NCI-H82 treated with DMSO at 0.1 percent for 48 hours (cell line): ENCODE results near the gene GRIN3A.
"Not testable (repeated sequence)": the region's sequence is repeated elsewhere in the genome, so short reads cannot be mapped to it uniquely, and the experiment has no call there.

Experiments used
- DNase-seq: peaks from one replicate; lab custom pipeline; 2025; ENCODE audit not compliant: unreplicated experiment; lab: John Stamatoyannopoulos, UW

Gene GRIN3A

GRCh38 chr9:101738566-101739183, at the start of gene GRIN3A:
Gene GRIN3A (minus strand): TSS chr9:101738647. CDS start chr9:101737979, 668 bp downstream.
- no peak for DNase-seq

GRCh38 chr9:101787891-101788290, 49.4 kb upstream of the GRIN3A start:
- DNase-seq = no peak

DNA sequence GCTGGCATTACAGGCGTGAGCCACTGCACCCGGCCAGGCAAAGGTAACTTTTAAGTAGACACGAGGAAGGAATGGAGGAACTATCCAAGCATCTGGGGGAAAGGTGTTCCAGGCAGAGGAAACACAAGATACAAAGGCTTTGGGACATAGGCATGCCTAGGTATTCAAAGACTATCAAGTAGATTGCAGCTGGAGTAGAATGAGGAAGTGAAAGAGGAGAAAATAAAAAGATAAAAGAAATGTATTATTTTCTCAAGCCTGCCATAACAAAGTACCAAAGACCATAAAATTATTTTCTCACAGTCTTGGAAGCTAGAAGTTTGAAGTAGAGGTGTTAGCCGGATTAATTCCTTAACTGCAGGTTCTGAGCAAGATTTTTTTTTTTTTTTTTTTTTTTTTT, 39.9 kb upstream of the GRIN3A start:
- no peak for DNase-seq

- no peak for DNase-seq
Observed at GRCh38 chr9:101764472-101764871, 26.0 kb upstream of the GRIN3A start.

DNA sequence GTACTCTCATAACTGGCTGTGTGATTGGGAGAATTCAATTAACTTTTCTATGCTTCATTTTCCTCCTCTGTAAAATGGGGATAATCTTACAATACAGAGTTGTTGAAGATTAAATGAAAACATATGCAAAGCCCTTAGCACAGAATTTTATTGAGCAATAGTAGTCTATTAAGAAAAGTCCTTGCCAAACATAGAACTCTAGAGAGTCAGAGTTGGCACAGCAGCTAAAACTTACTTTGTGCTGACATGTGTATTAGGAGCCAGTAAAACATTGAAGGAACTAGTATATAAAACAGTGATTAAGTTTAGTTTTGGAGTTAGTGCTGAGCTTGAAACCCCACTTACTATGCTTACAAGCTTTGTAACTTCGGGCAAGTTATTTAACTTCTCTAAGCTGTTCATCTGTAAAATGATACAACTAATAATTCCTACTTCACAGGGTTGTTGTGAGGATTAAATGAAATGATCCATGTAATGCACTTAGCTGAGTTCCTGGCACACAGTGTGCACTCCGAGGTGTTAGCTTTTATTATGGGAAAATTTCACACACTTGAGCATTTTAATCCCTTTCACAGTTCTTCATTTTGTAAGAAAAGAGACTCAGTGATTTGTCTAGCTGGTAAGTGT, 20.0 kb upstream of the GRIN3A start:
- no peak for DNase-seq

DNA sequence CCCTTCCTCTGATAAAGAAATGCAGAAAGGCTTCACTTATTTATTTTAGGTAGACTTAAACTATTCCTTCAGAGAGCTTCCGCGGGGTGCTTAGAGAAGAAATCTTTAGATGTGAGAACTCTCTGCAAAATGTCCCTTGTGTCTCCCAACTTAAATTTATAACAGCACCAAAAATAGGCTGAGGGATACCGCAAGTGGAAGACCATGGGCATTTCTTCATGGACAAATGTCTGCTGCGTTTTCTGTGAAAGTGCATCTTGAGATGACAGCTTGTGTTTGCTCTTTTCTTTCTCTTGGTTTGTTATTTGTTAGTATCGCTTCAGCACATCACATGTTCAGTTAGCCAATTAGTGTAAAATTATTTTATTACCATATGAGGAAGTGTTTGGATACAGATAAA, 15.3 kb upstream of the GRIN3A start:
- DNase-seq = no peak

GRCh38 chr9:101751895-101752294, 13.4 kb upstream of the GRIN3A start:
- no peak for DNase-seq

GRCh38 chr9:101739311-101739710, 864 bp upstream of the GRIN3A start:
- no peak for DNase-seq

DNA sequence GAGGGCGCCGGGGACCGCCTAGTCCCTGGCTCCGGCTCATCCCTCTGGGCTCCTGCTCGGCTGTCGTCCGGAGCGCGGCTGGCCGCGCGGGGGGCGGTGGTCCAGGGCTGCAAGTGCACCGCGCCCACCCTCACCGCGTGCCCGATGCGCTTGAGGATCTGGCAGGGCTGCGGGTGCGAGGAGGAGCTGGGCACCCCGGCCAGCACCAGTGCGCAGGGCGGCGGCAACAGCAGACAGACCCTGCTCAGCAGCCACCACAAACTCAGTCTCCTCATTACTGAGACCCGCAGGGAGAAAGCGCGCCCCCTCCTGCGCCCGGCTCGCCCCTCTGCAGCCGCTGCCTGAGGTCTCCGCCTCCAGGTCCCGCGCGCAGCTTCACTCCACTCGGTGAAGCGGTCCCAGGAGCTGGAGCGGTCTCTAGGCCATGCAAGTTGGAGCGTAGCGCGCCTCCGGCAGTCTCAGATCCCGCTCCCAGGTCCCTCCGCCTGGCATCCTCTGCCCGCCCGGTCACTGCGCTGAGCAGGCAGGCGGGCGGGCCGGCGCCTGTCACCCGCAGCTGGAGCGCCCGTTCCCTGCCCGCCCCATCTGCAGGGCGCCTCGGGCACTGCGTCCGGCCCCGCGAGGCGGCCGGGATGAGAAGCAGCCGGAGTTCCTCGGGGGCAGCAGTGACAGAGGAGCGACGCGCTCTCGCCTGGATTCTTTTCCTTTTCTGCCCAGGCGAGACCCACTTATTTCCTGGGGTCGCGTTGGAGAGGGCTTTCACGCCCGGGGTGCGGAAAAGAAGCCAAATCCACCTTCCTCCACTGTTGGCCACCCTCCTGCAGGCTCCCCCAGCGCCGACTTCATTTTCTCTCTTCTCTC, 512 bp downstream of the GRIN3A start:
- no peak for DNase-seq

GRCh38 chr9:101737165-101737704, 1.2 kb downstream of the GRIN3A start:
- no peak for DNase-seq

DNA sequence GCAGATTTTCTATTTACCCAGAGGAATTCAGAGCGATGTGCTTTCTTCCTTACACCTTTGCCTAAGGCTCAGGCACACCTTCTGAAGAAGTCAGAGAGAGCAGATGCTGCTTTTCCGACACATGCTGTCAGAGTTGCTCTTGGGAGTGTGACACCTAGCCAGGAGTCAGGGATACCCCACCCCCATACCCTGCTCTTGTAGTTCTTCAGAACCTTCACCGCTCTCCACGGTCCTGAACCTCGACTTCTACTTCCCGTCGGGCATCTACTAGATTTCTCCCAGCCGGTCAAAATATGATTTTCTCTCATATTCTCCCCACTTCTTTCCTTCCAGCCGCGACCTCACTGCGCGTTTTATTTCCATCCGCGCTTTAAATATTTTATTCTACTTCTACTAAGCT, 1.7 kb downstream of the GRIN3A start:
- DNase-seq = no peak

- no peak for DNase-seq
Observed at GRCh38 chr9:101731429-101731828, 7.0 kb downstream of the GRIN3A start.

- no peak for DNase-seq
Observed at GRCh38 chr9:101727612-101728524, 10.6 kb downstream of the GRIN3A start.

DNA sequence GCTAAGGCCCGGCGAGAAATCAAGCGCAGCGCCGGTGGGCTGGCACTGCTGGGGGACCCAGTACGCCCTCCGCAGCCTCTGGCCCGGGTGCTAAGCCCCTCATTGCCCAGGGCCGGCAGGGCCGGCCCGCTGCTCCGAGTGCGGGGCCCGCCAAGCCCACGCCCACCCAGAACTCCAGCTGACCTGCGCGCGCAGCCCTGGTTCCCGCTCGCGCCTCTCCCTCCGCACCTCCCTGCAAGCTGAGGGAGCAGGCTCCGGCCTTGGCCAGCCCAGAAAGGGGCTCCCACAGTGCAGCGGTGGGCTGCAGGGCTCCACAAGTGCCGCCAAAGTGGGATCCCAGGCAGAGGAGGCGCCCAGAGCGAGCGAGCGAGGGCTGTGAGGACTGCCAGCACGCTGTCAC, 14.2 kb downstream of the GRIN3A start:
- DNase-seq = not testable (repeated sequence)

GRCh38 chr9:101718192-101718591, 20.3 kb downstream of the GRIN3A start:
- no peak for DNase-seq

DNA sequence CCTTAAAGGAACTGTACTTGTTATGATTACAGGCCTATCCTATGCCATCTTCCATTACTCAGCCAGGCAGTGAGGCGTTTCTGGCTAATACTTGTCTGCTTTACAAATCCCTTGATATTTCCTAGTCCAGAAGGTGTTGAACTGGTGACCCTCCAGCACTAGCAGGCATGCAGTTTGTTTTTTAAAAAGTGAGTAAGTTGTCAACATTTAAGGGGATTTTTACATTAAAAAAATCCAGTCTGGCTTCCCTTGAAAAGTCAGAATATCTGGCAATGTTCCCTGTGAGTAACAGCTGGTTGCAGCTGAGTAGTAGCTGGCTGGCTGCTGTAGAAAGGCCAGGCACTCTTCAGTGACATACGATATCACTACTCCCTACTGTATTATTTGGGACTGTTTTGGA, 21.8 kb downstream of the GRIN3A start:
- no peak for DNase-seq

- DNase-seq = no peak
Observed at GRCh38 chr9:101711330-101711941, 27.0 kb downstream of the GRIN3A start.

GRCh38 chr9:101708855-101709254, 29.6 kb downstream of the GRIN3A start:
- DNase-seq = no peak

DNA sequence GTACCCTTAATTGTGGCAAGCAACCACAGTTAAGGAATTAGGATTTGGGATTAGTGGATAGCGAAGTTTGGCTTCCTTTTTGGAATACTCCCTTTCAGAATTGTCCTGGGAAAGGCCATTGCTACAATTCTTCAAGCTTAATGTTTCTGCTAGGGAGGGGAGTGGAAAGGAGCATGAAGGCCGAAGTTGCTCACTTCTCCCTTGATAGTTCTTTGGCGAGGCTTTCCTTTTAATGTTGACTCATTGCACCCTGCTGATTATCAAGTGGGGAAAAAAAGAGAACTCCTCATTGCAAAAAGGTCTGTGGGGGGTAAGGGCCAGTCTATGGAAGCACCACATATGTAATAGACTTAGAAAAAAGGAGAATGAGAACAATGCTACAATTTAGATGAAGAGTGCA, 30.7 kb downstream of the GRIN3A start:
- no peak for DNase-seq

- DNase-seq = no peak
Observed at GRCh38 chr9:101706997-101707396, 31.4 kb downstream of the GRIN3A start.
